Measurements from ENCODE around the gene SPACA7.

GRCh38 chr13:112366907-112367646 is 9.1 kb upstream of the SPACA7 start:
- TF ChIP-seq, protein P1, sequence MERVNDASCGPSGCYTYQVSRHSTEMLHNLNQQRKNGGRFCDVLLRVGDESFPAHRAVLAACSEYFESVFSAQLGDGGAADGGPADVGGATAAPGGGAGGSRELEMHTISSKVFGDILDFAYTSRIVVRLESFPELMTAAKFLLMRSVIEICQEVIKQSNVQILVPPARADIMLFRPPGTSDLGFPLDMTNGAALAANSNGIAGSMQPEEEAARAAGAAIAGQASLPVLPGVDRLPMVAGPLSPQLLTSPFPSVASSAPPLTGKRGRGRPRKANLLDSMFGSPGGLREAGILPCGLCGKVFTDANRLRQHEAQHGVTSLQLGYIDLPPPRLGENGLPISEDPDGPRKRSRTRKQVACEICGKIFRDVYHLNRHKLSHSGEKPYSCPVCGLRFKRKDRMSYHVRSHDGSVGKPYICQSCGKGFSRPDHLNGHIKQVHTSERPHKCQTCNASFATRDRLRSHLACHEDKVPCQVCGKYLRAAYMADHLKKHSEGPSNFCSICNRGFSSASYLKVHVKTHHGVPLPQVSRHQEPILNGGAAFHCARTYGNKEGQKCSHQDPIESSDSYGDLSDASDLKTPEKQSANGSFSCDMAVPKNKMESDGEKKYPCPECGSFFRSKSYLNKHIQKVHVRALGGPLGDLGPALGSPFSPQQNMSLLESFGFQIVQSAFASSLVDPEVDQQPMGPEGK (CRISPR knock-in tag; IDR thresholded peaks at IDR 0.05; ENCODE audit: borderline replicate concordance): no peak
- TF ChIP-seq, protein P2, sequence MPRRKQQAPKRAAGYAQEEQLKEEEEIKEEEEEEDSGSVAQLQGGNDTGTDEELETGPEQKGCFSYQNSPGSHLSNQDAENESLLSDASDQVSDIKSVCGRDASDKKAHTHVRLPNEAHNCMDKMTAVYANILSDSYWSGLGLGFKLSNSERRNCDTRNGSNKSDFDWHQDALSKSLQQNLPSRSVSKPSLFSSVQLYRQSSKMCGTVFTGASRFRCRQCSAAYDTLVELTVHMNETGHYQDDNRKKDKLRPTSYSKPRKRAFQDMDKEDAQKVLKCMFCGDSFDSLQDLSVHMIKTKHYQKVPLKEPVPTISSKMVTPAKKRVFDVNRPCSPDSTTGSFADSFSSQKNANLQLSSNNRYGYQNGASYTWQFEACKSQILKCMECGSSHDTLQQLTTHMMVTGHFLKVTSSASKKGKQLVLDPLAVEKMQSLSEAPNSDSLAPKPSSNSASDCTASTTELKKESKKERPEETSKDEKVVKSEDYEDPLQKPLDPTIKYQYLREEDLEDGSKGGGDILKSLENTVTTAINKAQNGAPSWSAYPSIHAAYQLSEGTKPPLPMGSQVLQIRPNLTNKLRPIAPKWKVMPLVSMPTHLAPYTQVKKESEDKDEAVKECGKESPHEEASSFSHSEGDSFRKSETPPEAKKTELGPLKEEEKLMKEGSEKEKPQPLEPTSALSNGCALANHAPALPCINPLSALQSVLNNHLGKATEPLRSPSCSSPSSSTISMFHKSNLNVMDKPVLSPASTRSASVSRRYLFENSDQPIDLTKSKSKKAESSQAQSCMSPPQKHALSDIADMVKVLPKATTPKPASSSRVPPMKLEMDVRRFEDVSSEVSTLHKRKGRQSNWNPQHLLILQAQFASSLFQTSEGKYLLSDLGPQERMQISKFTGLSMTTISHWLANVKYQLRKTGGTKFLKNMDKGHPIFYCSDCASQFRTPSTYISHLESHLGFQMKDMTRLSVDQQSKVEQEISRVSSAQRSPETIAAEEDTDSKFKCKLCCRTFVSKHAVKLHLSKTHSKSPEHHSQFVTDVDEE (CRISPR knock-in tag; IDR thresholded peaks at IDR 0.05): no peak
- TF ChIP-seq OSR1 (CRISPR knock-in tag; IDR thresholded peaks at IDR 0.05) (no peak), ZNF8 (CRISPR knock-in tag; IDR thresholded peaks at IDR 0.05) (no peak), ZFP3 (CRISPR knock-in tag; IDR thresholded peaks at IDR 0.05) (no peak), ISL1 (CRISPR knock-in tag; IDR thresholded peaks at IDR 0.05) (no peak), ZFP30 (CRISPR knock-in tag; IDR thresholded peaks at IDR 0.05) (no peak), ZNF565 (CRISPR knock-in tag; conservative IDR thresholded peaks at IDR 0.05; ENCODE audit: low read depth) (no peak), ESRRG (CRISPR knock-in tag; IDR thresholded peaks at IDR 0.05) (no peak), SNAI2 (CRISPR knock-in tag; IDR thresholded peaks at IDR 0.05) (no peak)
- TF ChIP-seq, protein P3, sequence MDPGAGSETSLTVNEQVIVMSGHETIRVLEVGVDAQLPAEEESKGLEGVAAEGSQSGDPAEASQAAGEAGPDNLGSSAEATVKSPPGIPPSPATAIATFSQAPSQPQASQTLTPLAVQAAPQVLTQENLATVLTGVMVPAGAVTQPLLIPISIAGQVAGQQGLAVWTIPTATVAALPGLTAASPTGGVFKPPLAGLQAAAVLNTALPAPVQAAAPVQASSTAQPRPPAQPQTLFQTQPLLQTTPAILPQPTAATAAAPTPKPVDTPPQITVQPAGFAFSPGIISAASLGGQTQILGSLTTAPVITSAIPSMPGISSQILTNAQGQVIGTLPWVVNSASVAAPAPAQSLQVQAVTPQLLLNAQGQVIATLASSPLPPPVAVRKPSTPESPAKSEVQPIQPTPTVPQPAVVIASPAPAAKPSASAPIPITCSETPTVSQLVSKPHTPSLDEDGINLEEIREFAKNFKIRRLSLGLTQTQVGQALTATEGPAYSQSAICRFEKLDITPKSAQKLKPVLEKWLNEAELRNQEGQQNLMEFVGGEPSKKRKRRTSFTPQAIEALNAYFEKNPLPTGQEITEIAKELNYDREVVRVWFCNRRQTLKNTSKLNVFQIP (CRISPR knock-in tag; IDR thresholded peaks at IDR 0.05; ENCODE audit: borderline replicate concordance, low read depth): no peak
- TF ChIP-seq, protein P4, sequence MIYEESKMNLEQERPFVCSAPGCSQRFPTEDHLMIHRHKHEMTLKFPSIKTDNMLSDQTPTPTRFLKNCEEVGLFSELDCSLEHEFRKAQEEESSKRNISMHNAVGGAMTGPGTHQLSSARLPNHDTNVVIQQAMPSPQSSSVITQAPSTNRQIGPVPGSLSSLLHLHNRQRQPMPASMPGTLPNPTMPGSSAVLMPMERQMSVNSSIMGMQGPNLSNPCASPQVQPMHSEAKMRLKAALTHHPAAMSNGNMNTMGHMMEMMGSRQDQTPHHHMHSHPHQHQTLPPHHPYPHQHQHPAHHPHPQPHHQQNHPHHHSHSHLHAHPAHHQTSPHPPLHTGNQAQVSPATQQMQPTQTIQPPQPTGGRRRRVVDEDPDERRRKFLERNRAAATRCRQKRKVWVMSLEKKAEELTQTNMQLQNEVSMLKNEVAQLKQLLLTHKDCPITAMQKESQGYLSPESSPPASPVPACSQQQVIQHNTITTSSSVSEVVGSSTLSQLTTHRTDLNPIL (CRISPR knock-in tag; IDR thresholded peaks at IDR 0.05; ENCODE audit: low read depth): no peak
- TF ChIP-seq, protein P5, sequence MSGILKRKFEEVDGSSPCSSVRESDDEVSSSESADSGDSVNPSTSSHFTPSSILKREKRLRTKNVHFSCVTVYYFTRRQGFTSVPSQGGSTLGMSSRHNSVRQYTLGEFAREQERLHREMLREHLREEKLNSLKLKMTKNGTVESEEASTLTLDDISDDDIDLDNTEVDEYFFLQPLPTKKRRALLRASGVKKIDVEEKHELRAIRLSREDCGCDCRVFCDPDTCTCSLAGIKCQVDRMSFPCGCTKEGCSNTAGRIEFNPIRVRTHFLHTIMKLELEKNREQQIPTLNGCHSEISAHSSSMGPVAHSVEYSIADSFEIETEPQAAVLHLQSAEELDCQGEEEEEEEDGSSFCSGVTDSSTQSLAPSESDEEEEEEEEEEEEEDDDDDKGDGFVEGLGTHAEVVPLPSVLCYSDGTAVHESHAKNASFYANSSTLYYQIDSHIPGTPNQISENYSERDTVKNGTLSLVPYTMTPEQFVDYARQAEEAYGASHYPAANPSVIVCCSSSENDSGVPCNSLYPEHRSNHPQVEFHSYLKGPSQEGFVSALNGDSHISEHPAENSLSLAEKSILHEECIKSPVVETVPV (CRISPR knock-in tag; IDR thresholded peaks at IDR 0.05): no peak

All from SK-N-SH treated with all-trans-retinoic acid at 6 μM for 48 hours (cell line).